ENCODE data around the gene C6orf136. TPM values are rescaled to one million over a fixed set of nuclear protein-coding genes. Genes with fewer than 3 reads are reported as not detected.

C6orf136 gene
- total and polyA plus RNA-seq, 9 of the 15 experiments (the other 6 are each of a cell fraction or from before 2014, with no cell fraction given): 14.1 to 63.1 (median 18.4) TPM

DNA sequence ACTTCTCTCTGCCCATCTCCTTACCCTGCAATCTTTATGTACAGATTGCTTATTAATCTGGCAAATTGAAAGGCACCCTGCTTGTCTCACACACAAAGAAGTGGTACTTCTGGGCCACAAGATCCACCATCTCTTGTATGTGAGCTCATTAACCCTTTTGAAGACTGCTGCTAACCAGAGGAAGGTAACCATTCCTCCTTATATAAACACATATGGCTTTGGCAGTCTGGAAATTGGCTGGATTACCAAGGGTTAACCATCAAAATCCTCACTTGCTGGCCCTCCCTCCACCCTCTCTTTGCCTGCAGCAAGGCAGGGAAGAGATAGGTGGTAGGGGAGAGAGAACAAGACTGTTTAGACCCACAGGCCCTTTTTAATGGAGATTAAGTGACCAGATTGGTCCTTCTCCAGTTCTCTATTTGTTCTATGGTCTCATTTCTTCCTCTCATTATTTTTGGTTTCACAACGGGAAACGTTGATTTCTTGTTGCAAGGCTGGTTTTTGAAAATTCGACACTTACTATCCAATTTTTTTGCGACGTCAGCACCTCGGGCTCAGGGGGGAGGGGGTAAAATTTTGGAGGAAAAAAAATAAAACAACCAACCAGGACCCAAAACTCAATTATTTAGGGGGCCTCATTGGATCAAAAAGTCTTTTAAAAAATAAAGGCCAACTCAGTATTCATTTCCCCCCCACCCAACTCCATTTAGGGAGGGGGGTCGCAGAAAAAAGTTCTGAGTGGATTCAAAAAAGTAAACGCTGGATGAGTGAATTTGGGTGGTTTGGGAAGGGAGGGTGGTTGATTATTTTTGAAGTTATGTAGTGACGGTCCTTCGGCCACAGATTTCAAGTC lies 30.7 kb upstream of the C6orf136 start (continued):
- no peak for TF ChIP-seq SMARCE1 (IDR thresholded peaks at IDR 0.05)
- no peak for TF ChIP-seq E2F8 (IDR thresholded peaks at IDR 0.05; ENCODE audit: low read depth, partially characterized antibody)
- TF ChIP-seq CBX8 (IDR thresholded peaks at IDR 0.05; ENCODE audit: borderline replicate concordance, extremely low read depth, low read depth, low read length, poor library complexity, severe bottlenecking): no peak
- no peak for TF ChIP-seq ZKSCAN3 (CRISPR knock-in tag; IDR thresholded peaks at IDR 0.05)
- TF ChIP-seq, protein P1, sequence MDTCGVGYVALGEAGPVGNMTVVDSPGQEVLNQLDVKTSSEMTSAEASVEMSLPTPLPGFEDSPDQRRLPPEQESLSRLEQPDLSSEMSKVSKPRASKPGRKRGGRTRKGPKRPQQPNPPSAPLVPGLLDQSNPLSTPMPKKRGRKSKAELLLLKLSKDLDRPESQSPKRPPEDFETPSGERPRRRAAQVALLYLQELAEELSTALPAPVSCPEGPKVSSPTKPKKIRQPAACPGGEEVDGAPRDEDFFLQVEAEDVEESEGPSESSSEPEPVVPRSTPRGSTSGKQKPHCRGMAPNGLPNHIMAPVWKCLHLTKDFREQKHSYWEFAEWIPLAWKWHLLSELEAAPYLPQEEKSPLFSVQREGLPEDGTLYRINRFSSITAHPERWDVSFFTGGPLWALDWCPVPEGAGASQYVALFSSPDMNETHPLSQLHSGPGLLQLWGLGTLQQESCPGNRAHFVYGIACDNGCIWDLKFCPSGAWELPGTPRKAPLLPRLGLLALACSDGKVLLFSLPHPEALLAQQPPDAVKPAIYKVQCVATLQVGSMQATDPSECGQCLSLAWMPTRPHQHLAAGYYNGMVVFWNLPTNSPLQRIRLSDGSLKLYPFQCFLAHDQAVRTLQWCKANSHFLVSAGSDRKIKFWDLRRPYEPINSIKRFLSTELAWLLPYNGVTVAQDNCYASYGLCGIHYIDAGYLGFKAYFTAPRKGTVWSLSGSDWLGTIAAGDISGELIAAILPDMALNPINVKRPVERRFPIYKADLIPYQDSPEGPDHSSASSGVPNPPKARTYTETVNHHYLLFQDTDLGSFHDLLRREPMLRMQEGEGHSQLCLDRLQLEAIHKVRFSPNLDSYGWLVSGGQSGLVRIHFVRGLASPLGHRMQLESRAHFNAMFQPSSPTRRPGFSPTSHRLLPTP (IDR thresholded peaks at IDR 0.05; ENCODE audit: borderline replicate concordance, extremely low read depth, insufficient read length): no peak
- TF ChIP-seq DDX20 (tag; IDR thresholded peaks at IDR 0.05; ENCODE audit: low read depth): no peak
- peak in 1 of 2 experiments; percentile 74; a peak in 2 of 4 replicates for TF ChIP-seq MAZ (CRISPR knock-in tag; conservative IDR thresholded peaks at IDR 0.05 in 1 of 2, IDR thresholded peaks at IDR 0.05 in 1 of 2)
- TF ChIP-seq GATAD2A (IDR thresholded peaks at IDR 0.05): no peak
- TF ChIP-seq CGGBP1 (CRISPR knock-in tag; IDR thresholded peaks at IDR 0.05): no peak
- TF ChIP-seq, protein P2, sequence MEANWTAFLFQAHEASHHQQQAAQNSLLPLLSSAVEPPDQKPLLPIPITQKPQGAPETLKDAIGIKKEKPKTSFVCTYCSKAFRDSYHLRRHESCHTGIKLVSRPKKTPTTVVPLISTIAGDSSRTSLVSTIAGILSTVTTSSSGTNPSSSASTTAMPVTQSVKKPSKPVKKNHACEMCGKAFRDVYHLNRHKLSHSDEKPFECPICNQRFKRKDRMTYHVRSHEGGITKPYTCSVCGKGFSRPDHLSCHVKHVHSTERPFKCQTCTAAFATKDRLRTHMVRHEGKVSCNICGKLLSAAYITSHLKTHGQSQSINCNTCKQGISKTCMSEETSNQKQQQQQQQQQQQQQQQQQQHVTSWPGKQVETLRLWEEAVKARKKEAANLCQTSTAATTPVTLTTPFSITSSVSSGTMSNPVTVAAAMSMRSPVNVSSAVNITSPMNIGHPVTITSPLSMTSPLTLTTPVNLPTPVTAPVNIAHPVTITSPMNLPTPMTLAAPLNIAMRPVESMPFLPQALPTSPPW (CRISPR knock-in tag; IDR thresholded peaks at IDR 0.05): peak; percentile 44
- TF ChIP-seq SIN3A (IDR thresholded peaks at IDR 0.05; ENCODE audit: borderline replicate concordance in 2 of 2, control insufficient read depth in 1 of 2, low read depth in 2 of 2, low read length in 2 of 2): peak in 1 of 2 experiments; percentile 50; a peak in 2 of 4 replicates
- no peak for TF ChIP-seq RUNX1 (IDR thresholded peaks at IDR 0.05; ENCODE audit: low read depth)
- TF ChIP-seq TBP (optimal IDR thresholded peaks at IDR 0.05; ENCODE audit: low read depth, low read length): no peak
- no peak for TF ChIP-seq ZNF311 (CRISPR knock-in tag; IDR thresholded peaks at IDR 0.05)
- TF ChIP-seq HDAC6 (IDR thresholded peaks at IDR 0.05; ENCODE audit: low read depth, low read length): no peak
- no peak for TF ChIP-seq RBM34 (IDR thresholded peaks at IDR 0.05; ENCODE audit: borderline replicate concordance, insufficient read depth, low read length)
- no peak for TF ChIP-seq HNRNPL (IDR thresholded peaks at IDR 0.05; ENCODE audit: low read depth, low read length)
- 0 out of 2 replicates have a peak, but pooled peaks have one; percentile 8 for TF ChIP-seq ZNF445 (CRISPR knock-in tag; IDR thresholded peaks at IDR 0.05; ENCODE audit: low read depth)
- TF ChIP-seq BHLHE40 (IDR thresholded peaks at IDR 0.05; ENCODE audit: low read length): no peak

All from K562 (cell line).